C4-2B (cell line): ENCODE results near the gene B4GALNT4.

Experiments
- ZFX ChIP-seq: fragments of 450-650 bp; IDR thresholded peaks from 2 replicates; pipeline ENCODE4 v1.6.1; 2017
- TF ChIP-seq, protein P1 (sequence below): fragments of 450-650 bp; conservative IDR thresholded peaks from 2 replicates; pipeline ENCODE4 v1.5.1; 2017; ENCODE audit warnings: mild to moderate bottlenecking

DNA sequence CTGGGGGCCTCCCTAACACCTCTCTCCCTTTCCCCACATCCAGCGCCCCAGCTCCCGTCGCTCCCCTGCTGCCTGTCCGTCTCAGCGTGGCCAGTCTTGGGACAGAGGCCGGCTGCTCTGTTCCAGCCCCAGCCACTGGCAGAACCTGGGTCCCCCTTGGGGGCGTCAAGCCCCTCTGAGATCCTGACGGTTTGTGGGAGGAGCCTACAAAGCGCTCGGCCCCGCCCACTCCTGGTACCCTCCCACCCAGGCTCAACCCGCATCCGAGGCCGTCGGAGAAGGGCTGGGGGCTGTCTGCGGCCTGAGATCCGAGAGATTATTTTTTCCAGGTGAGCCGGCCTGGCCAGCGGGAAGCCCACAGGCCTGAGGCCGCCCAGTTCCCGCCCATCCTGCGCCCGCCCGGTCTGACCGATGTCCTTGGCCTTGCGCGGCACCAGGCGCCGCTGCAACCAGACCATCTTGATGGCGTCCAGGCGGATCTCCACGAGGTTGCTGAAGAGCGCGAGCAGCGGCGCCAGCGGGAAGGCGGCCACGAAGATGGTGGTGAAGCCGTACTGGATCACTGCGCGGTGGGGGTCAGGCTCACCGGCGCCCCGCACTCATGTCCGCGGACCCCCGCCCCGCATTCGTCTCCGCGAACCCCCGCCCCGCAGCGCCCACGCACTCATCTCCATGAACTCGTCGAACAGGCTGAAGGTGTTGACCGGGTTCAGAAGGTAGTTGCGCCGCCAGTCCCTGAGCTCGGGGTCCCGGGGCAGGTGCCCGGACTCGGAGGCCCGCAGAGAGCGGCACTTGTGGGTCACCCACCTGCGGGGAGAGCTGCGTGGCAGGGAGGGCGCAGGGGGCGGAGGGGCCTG, 51.0 kb downstream of the B4GALNT4 start:
- TF ChIP-seq, protein P1, sequence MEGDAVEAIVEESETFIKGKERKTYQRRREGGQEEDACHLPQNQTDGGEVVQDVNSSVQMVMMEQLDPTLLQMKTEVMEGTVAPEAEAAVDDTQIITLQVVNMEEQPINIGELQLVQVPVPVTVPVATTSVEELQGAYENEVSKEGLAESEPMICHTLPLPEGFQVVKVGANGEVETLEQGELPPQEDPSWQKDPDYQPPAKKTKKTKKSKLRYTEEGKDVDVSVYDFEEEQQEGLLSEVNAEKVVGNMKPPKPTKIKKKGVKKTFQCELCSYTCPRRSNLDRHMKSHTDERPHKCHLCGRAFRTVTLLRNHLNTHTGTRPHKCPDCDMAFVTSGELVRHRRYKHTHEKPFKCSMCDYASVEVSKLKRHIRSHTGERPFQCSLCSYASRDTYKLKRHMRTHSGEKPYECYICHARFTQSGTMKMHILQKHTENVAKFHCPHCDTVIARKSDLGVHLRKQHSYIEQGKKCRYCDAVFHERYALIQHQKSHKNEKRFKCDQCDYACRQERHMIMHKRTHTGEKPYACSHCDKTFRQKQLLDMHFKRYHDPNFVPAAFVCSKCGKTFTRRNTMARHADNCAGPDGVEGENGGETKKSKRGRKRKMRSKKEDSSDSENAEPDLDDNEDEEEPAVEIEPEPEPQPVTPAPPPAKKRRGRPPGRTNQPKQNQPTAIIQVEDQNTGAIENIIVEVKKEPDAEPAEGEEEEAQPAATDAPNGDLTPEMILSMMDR: no peak
- TF ChIP-seq ZFX: no peak
